Mesenchymal stem cell (in vitro differentiated cells and primary cell): ENCODE data around the gene RAB38.

ENCODE experiments used
- DNase-seq: peaks from one replicate; pipeline ENCODE4 v3.0.0-alpha.2; 2013
- H2AFZ ChIP-seq: one replicate; pipeline ENCODE4 v1.6.1; 2013; ENCODE audit warnings: low read depth, mild to moderate bottlenecking, control low read depth, inconsistent platforms, low read length, moderate library complexity
- H2AK5ac ChIP-seq: 2 replicates; pipeline ENCODE4 v1.6.1; 2013; ENCODE audit warnings: low read length, moderate library complexity, mild to moderate bottlenecking, inconsistent platforms; ENCODE audit not compliant: severe bottlenecking
- H2BK120ac ChIP-seq: one replicate; pipeline ENCODE4 v1.6.1; 2013; ENCODE audit warnings: low read depth, mild to moderate bottlenecking, inconsistent platforms, low read length, moderate library complexity
- H2BK12ac ChIP-seq, 2 experiments: one replicate each; pipeline ENCODE4 v1.6.1; 2013; ENCODE audit warnings: inconsistent platforms in 2 of 2, low read length in 2 of 2, mild to moderate bottlenecking in 2 of 2, moderate library complexity in 2 of 2, control low read depth in 1 of 2
- H2BK15ac ChIP-seq: one replicate; pipeline ENCODE4 v1.6.1; 2013; ENCODE audit warnings: mild to moderate bottlenecking, low read depth, inconsistent platforms; ENCODE audit not compliant: poor library complexity, severe bottlenecking
- H2BK5ac ChIP-seq: 2 replicates; pipeline ENCODE4 v1.6.1; 2013; ENCODE audit warnings: low read depth, mild to moderate bottlenecking, low read length, control low read depth, inconsistent platforms; ENCODE audit not compliant: poor library complexity, severe bottlenecking
- H3K14ac ChIP-seq, 2 experiments: one replicate each; pipeline ENCODE4 v1.6.1; 2013; ENCODE audit warnings: inconsistent platforms in 2 of 2, low read length in 2 of 2, control low read depth in 1 of 2, mild to moderate bottlenecking in 1 of 2, moderate library complexity in 1 of 2
- H3K18ac ChIP-seq, 2 experiments: one replicate each; pipeline ENCODE4 v1.6.1; 2013; ENCODE audit warnings: inconsistent platforms in 2 of 2, low read length in 2 of 2, control low read depth in 1 of 2, low read depth in 1 of 2, mild to moderate bottlenecking in 1 of 2
- H3K23ac ChIP-seq, 2 experiments: one replicate each; pipeline ENCODE4 v1.6.1; 2013; ENCODE audit warnings: inconsistent platforms in 2 of 2, low read length in 2 of 2, mild to moderate bottlenecking in 2 of 2, moderate library complexity in 2 of 2, control low read depth in 1 of 2
- H3K27ac ChIP-seq: 2 replicates; pipeline ENCODE4 v1.5.1; 2013; ENCODE audit warnings: mild to moderate bottlenecking, moderate library complexity, low read length, control low read depth, inconsistent platforms; ENCODE audit not compliant: poor library complexity, severe bottlenecking
- H3K27me3 ChIP-seq, 2 experiments: 2 replicates each; pipeline versions ENCODE4 v1.6.1 to v1.7.0; 2013; ENCODE audit warnings: low read length in 2 of 2, mild to moderate bottlenecking in 2 of 2, moderate library complexity in 2 of 2, control low read depth in 1 of 2, inconsistent platforms in 1 of 2; ENCODE audit not compliant: control insufficient read depth in 1 of 2, insufficient read depth in 1 of 2
- H3K36me3 ChIP-seq, 2 experiments: 2 replicates each; pipeline versions ENCODE4 v1.6.1 to v1.7.0; 2013; ENCODE audit warnings: low read length in 2 of 2, control low read depth in 1 of 2, inconsistent platforms in 1 of 2, low read depth in 1 of 2, mild to moderate bottlenecking in 1 of 2; ENCODE audit not compliant: insufficient read depth in 2 of 2, control insufficient read depth in 1 of 2
- H3K4ac ChIP-seq, 2 experiments: one replicate each; pipeline ENCODE4 v1.6.1; 2013; ENCODE audit warnings: inconsistent platforms in 2 of 2, low read length in 2 of 2, mild to moderate bottlenecking in 2 of 2, moderate library complexity in 2 of 2, control low read depth in 1 of 2, low read depth in 1 of 2
- H3K4me1 ChIP-seq: 2 replicates; pipeline ENCODE4 v1.6.1; 2013; ENCODE audit warnings: low read depth, low read length, control low read depth; ENCODE audit not compliant: control insufficient read depth, insufficient read depth
- H3K4me2 ChIP-seq: 2 replicates; pipeline ENCODE4 v1.6.1; 2013; ENCODE audit warnings: low read length, mild to moderate bottlenecking, inconsistent platforms; ENCODE audit not compliant: poor library complexity, severe bottlenecking
- H3K4me3 ChIP-seq, 2 experiments: 2 replicates each; pipeline versions ENCODE4 v1.5.1 to v1.7.0; 2013; ENCODE audit warnings: low read length in 2 of 2, mild to moderate bottlenecking in 2 of 2, control low read depth in 1 of 2, low read depth in 1 of 2; ENCODE audit not compliant: insufficient read depth in 1 of 2
- H3K79me1 ChIP-seq: replicated peaks from 2 replicates; pipeline ENCODE4 v1.6.1; 2013; ENCODE audit warnings: mild to moderate bottlenecking, control low read depth, low read length, inconsistent platforms; ENCODE audit not compliant: poor library complexity, severe bottlenecking
- H3K9ac ChIP-seq: 2 replicates; pipeline ENCODE4 v1.7.0; 2013; ENCODE audit warnings: mild to moderate bottlenecking, low read length, moderate library complexity
- H3K9me3 ChIP-seq: 2 replicates; pipeline ENCODE4 v1.7.0; 2013; ENCODE audit warnings: mild to moderate bottlenecking, low read length; ENCODE audit not compliant: control insufficient read depth
- H4K8ac ChIP-seq: one replicate; pipeline ENCODE4 v1.6.1; 2013; ENCODE audit warnings: inconsistent platforms, mild to moderate bottlenecking, low read length, moderate library complexity
- H4K91ac ChIP-seq: one replicate; pipeline ENCODE4 v1.6.1; 2013; ENCODE audit warnings: mild to moderate bottlenecking, low read length, inconsistent platforms
- WGBS: methylation state at CpG from one replicate; pipeline ENCODE4 v1.1.7; 2013; ENCODE audit warnings: mixed read lengths; 5-methylcytosine and 5-hydroxymethylcytosine counted together

Gene RAB38

GRCh38 chr11:88106666-88107065, 68.6 kb downstream of the RAB38 start:
- Histone ChIP-seq H3K4me3 (no peak overlapping the region), H3K9me3 (no peaks in the 10 kb centered on the region), H3K36me3 (no peaks in the 10 kb centered on the region), H3K4ac (no peak overlapping the region), H4K91ac (no peak overlapping the region), H3K27ac (no peak overlapping the region), H3K9ac (no peak overlapping the region), H3K79me1 (no peaks in the 10 kb centered on the region), H3K27me3 (no peaks in the 10 kb centered on the region), H3K23ac (no peak overlapping the region), H4K8ac (no peak overlapping the region), H3K14ac (no peak overlapping the region), H2BK12ac (no peak overlapping the region), H2AK5ac (no peak overlapping the region), H2AFZ (no peak overlapping the region), H3K4me2 (no peak overlapping the region), H3K4me1 (peaks cover 4% of the 10 kb centered on the region), H2BK5ac (no peak overlapping the region), H3K18ac (no peak overlapping the region), H2BK120ac (no peak overlapping the region), H2BK15ac (no peak overlapping the region)
- DNase-seq: no peak
- 88% methylated on average over 5 of the region's 5 CpGs for WGBS

- Histone ChIP-seq H3K36me3 (no peaks in the 10 kb centered on the region), H3K4me3 (no peak overlapping the region), H3K27me3 (no peaks in the 10 kb centered on the region), H2BK120ac (no peak overlapping the region), H3K23ac (no peak overlapping the region), H3K9ac (no peak overlapping the region), H4K8ac (no peak overlapping the region), H2BK15ac (no peak overlapping the region), H3K4ac (no peak overlapping the region), H2BK12ac (no peak overlapping the region), H3K9me3 (no peaks in the 10 kb centered on the region), H2AFZ (no peak overlapping the region), H2AK5ac (no peak overlapping the region), H4K91ac (no peak overlapping the region), H3K4me1 (peaks cover 4% of the 10 kb centered on the region), H3K14ac (no peak overlapping the region), H3K27ac (no peak overlapping the region), H3K18ac (no peak overlapping the region), H2BK5ac (no peak overlapping the region), H3K79me1 (no peaks in the 10 kb centered on the region), H3K4me2 (no peak overlapping the region)
- no peak for DNase-seq
- WGBS: 60% methylated on average over 1 of the region's 2 CpGs
Measured at GRCh38 chr11:88105951-88106350, 69.3 kb downstream of the RAB38 start.

GRCh38 chr11:88105526-88105925, 69.7 kb downstream of the RAB38 start:
- Histone ChIP-seq H3K79me1 (no peaks in the 10 kb centered on the region), H2BK12ac (no peak overlapping the region), H3K9ac (no peak overlapping the region), H4K91ac (no peak overlapping the region), H3K14ac (no peak overlapping the region), H4K8ac (no peak overlapping the region), H2BK15ac (no peak overlapping the region), H3K18ac (no peak overlapping the region), H2BK5ac (no peak overlapping the region), H3K4me2 (no peak overlapping the region), H3K36me3 (no peaks in the 10 kb centered on the region), H3K4me3 (no peak overlapping the region), H3K4me1 (peaks cover 4% of the 10 kb centered on the region), H3K23ac (no peak overlapping the region), H3K27me3 (no peaks in the 10 kb centered on the region), H3K9me3 (no peaks in the 10 kb centered on the region), H3K4ac (no peak overlapping the region), H2AFZ (no peak overlapping the region), H3K27ac (no peak overlapping the region), H2BK120ac (no peak overlapping the region), H2AK5ac (no peak overlapping the region)
- 58% methylated on average over 1 of the region's 1 CpG for WGBS
- DNase-seq: no peak

GRCh38 chr11:88104408-88104807, 70.8 kb downstream of the RAB38 start:
- no peak overlapping the region for H2BK12ac ChIP-seq
- H2BK15ac ChIP-seq: no peak overlapping the region
- no peaks in the 10 kb centered on the region for H3K79me1 ChIP-seq
- H3K14ac ChIP-seq: no peak overlapping the region
- H3K27ac ChIP-seq: no peak overlapping the region
- no peaks in the 10 kb centered on the region for H3K36me3 ChIP-seq
- no peak overlapping the region for H4K91ac ChIP-seq
- no peak overlapping the region for H2AK5ac ChIP-seq
- H2BK120ac ChIP-seq: no peak overlapping the region
- H4K8ac ChIP-seq: no peak overlapping the region
- no peak overlapping the region for H3K4ac ChIP-seq
- peaks cover 4% of the 10 kb centered on the region for H3K4me1 ChIP-seq
- no peak overlapping the region for H3K23ac ChIP-seq
- H3K9me3 ChIP-seq: no peaks in the 10 kb centered on the region
- no peak overlapping the region for H2BK5ac ChIP-seq
- no peak overlapping the region for H3K4me3 ChIP-seq
- no peak for DNase-seq
- H3K18ac ChIP-seq: no peak overlapping the region
- H3K4me2 ChIP-seq: no peak overlapping the region
- H3K9ac ChIP-seq: no peak overlapping the region
- no peaks in the 10 kb centered on the region for H3K27me3 ChIP-seq
- no peak overlapping the region for H2AFZ ChIP-seq
